PFSK-1 (cell line): ENCODE results near the gene INTS15.

ENCODE experiments used
- POLR2AphosphoS5 ChIP-seq: IDR thresholded peaks from 2 replicates; pipeline ENCODE4 v1.6.1; 2012; ENCODE audit warnings: low read depth, mild to moderate bottlenecking, control low read depth, low read length, moderate library complexity
- REST ChIP-seq, 2 experiments: IDR thresholded peaks; 2 replicates each; pipeline versions ENCODE4 v1.6.1 to v1.8.0; 2011 to 2012; ENCODE audit warnings: low read depth in 2 of 2, low read length in 2 of 2, control low read depth in 1 of 2, inconsistent platforms in 1 of 2, mild to moderate bottlenecking in 1 of 2, moderate library complexity in 1 of 2; ENCODE audit not compliant: insufficient read depth in 1 of 2
- TAF1 ChIP-seq: IDR thresholded peaks from 2 replicates; pipeline ENCODE4 v1.6.1; 2012; ENCODE audit warnings: low read length, control low read depth, borderline replicate concordance; ENCODE audit not compliant: insufficient read depth

GRCh38 chr7:6631605-6632004 lies 41.8 kb downstream of the INTS15 start:
- TF ChIP-seq POLR2AphosphoS5 = no peak
- no peak for TF ChIP-seq REST (IDR thresholded peaks at IDR 0.05; ENCODE audit: insufficient read depth in 1 of 2, low read depth in 2 of 2, low read length in 2 of 2)
- TF ChIP-seq TAF1 = no peak
